GM18861 (cell line): ENCODE data around the gene IGF2BP3.

Source experiments
- ATAC-seq: cut with Tn5 transposase; IDR thresholded peaks from one replicate; pipeline ENCODE4 v1.9.1; 2021; ENCODE audit not compliant: unreplicated experiment

The IGF2BP3 gene

DNA sequence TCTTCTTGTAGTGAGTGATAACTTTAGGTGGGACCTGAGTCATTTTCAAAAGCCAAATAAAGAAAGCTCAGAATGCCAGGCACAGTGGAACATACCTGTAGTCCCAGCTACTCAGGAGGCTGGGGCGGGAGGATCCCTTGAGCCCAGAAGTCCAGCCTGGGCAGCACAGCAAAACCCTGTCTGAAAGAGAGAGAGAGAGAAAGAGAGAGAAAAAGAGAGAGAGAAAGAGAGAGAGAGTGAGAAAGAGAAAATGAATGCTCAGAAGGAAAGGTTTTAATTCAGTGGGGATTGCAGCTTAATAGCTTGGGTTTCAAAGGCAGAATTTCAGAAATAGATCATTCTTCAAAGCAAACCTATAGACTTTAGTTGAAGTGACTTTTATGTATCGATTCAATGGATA lies 198.0 kb downstream of the IGF2BP3 start:
- no peak for ATAC-seq

DNA sequence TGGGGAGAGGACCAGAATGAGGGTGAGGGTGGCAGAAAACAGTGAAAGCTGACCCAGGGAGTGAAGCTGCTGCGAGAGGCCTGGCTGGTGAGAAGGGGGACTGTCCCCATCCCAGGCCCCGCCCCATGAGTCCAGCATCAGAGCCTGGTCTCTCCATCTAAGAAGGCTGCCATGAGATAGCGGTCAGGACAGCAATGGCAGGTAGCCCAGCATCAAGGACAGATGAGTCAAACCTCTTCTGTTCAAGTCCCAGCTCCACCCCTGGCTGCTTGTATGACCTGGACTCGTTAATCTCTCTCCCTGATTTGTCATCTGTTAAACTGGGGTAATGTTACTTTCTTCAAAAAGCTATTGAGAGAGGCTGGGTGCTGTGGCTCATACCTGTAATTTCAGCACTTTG lies 201.5 kb downstream of the IGF2BP3 start:
- no peak for ATAC-seq

DNA sequence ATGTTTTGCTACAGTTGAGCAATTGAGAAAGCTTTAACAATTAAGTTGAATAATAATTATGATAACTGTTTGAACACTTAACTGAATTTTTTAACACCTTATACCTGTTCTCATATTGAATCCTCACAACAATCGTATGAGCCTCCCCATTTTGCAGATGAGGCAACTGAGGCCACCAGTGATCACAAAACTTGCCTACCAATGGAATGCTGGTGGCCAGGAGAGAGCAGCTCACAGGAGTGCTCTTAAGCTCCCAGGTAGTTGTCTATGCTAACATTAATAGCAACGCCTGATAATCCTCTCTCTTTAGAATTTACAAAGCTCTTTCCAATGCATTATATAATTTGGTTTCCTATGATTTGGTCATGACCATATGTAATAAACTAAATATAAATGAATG lies 202.1 kb downstream of the IGF2BP3 start:
- ATAC-seq = no peak

DNA sequence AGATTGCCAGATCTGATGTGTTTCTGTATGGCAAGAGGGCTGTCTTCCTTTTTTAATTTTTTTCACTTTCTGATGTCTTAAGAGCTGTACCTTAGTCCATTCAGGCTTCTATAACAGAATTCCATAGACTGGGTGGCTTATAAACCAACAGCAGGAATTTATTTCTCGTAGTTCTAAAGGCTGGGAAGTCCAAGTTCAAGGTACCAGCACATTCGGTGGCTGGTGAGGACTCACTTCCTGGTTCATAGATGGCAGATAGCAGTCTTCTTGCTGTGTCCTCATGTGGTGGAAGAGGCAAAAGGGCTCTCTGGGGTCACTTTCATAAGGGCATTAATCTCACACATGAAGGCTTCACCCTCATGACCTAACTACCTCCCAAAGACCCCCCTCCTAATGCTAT lies 202.9 kb downstream of the IGF2BP3 start:
- no peak for ATAC-seq

DNA sequence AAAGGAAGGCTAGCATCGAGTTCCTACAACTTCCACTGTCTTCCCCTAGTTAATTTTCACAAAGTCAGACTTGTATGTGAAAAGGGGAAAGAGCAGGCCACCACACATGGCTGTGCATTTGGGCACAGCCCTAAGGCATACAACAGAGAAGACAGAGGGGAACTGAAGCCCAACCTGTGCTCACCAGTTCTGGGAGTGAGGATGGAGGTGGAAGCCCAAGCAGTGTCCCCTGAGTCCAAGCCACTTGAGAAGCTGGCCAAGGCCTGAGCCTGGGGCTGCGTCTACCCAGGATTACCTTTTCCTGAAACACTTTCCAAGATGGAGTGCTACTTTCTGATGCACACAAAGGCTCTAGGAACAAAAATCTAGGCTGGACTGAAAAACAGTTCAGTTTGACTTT lies 203.4 kb downstream of the IGF2BP3 start:
- no peak for ATAC-seq

DNA sequence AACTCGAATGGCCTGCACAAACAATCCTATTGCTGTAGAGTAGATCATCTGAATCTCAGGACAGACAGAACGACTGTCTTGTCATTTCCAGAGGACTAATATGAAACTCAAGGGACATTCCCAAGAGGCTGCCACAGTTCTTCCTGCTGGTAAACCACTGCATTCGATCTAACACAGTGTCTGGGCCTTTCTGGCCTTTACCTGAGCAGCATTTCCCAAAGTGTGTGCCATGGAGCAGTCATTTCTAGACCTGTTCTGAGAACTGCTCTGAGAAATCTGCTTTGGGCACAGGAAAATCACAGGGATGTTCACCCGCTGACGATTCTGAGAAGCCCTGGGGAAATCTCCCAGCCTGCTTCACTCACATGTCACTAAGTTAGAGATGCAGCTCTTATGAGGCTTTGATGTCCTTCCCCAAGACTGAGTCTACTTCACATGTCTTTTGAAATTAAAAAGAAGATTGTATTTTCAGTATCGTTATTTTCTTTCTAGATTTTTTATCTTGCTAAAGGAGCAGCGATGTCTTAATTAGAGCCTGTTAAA lies 205.3 kb downstream of the IGF2BP3 start:
- ATAC-seq = no peak

DNA sequence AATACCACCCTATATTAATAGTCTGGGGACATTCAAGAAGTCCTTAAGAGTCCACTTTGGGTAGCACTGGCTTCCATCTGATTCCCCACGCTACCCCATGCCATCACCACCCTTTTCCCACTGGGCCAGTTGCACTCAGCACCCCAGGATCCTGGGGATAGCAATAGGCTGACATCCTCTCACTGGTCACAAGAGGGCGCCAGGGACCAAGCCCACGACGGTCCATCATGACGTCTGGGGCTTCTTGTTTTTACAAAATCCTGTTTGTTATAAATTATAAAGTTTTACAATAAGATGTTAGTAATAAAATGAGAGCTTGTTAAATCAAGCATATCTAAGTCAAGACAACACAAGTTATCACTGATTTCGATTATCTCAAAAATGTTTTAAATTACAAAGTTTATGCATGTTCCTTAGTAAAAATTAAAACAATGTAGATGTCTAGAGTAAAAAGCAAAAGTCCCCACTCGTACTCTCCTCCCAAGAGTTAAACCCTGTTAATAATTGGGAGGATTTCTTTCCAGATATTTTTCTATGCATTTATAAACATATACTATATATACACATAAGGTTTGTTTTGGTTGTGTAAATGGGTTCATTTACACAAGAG lies 208.3 kb downstream of the IGF2BP3 start:
- ATAC-seq = no peak

DNA sequence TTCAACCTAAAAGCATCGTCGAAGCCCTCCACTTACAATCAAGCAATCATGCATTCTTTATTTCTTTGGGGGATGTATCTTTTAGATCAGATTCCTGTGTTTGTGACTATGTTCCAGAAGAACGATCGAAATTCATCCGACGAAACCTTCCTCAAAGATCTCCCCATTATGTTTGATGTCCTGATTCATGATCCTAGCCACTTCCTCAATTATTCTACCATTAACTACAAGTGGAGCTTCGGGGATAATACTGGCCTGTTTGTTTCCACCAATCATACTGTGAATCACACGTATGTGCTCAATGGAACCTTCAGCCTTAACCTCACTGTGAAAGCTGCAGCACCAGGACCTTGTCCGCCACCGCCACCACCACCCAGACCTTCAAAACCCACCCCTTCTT lies 209.9 kb downstream of the IGF2BP3 start:
- ATAC-seq = no peak
